ENCODE measurements around the gene STAM. TPM values are rescaled to one million over a fixed set of nuclear protein-coding genes. Genes with fewer than 3 reads are reported as not detected.

STAM gene
- polyA plus RNA-seq, 1 donor from 2014 or later, result 33.0 TPM

GRCh38 chr10:17616403-17617030 is 27.4 kb upstream of the STAM start:
- Histone ChIP-seq H3K4me3 (ENCODE audit: low read length) (peak overlapping the region; percentile 77), H3K27me3 (ENCODE audit: insufficient read depth, low read depth, low read length) (no peaks in the 10 kb centered on the region), H3F3A (ENCODE audit: insufficient read depth, low read length, poor library complexity, severe bottlenecking) (no peaks in the 10 kb centered on the region), H4K20me1 (ENCODE audit: insufficient read depth) (no peaks in the 10 kb centered on the region), H3K4me2 (ENCODE audit: low read length) (no peak overlapping the region), H3K36me3 (ENCODE audit: insufficient read depth, low read length) (no peaks in the 10 kb centered on the region), H3K9me2 (ENCODE audit: insufficient read depth, low read length) (no peaks in the 10 kb centered on the region), H3K79me2 (replicated peaks; ENCODE audit: insufficient read depth, low read length) (no peaks in the 10 kb centered on the region), H3K9ac (ENCODE audit: low read length) (peak overlapping the region; percentile 71), H2AFZ (ENCODE audit: low read depth, low read length) (no peak overlapping the region), H3K9me3 (ENCODE audit: low read length) (no peaks in the 10 kb centered on the region), H3K27ac (ENCODE audit: low read length) (no peak overlapping the region)
- peak; percentile 22 for TF ChIP-seq REST (IDR thresholded peaks at IDR 0.05; ENCODE audit: borderline replicate concordance)
- TF ChIP-seq EP300 (conservative IDR thresholded peaks at IDR 0.05; ENCODE audit: poor library complexity, severe bottlenecking), result no peak

DNA sequence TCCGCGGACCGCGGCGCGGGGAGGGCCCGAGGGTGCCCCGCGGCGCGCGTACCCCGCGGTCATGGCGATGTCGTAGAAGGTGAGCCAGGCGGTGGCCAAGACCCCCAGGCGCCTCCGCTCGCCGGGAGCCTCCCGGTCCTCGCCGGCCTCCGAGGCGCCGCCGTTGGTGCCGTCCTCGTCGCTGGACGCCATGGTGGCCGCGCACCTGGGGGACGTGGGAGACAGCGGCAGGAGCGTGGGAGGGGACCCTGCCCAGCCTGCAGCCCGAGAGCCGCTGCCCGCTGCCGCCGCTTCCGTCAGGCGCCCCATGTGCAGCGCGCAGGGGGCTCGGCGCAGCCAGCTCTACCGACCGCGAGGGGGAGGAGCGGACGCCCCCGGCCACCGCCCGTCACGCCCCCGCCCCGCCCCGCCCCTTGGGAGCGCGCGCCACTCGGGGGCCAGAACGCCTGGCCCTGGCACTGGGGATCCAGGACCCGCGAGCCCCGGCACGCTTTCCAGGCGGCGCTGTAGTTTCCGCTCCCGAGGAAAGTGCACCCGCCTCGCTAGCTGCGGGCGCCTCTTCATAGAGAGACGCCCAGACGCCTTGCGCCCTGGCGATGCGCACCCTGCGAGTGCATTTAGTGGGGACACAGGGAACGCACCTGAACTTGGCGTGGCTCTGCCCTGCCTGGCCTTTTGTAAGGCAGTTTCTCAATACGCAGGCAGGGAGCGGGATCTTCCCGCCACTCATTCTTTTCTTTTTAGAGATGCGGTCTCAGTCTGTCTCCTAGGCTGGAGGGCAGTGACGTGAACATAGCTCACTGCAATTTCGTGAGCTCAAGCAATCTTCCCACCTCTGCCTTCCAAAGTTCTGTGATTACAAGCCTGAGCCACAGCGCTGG is 26.7 kb upstream of the STAM start, which contains the start of gene HACD1:
Gene HACD1 (minus strand): TSS at position 344 of the 881 bp plus-strand sequence. CDS start 35 bp downstream, at position 309.
- no peak within 1 kb of the TSS for H3K27ac ChIP-seq (ENCODE audit: low read length)
- H4K20me1 ChIP-seq (ENCODE audit: insufficient read depth), result no peaks in the 10 kb centered on the region
- H3K9me2 ChIP-seq (ENCODE audit: insufficient read depth, low read length), result no peaks in the 10 kb centered on the region
- peak within 1 kb of the TSS; percentile 77 for H3K4me3 ChIP-seq (ENCODE audit: low read length)
- peak within 1 kb of the TSS; percentile 15 for H2AFZ ChIP-seq (ENCODE audit: low read depth, low read length)
- TF ChIP-seq CTCF (IDR thresholded peaks at IDR 0.05; ENCODE audit: poor library complexity, severe bottlenecking) (peak; percentile 51), EZH2 (IDR thresholded peaks at IDR 0.05; ENCODE audit: borderline replicate concordance, insufficient read depth, low read length, poor library complexity, severe bottlenecking) (no peak), SMC3 (conservative IDR thresholded peaks at IDR 0.05; ENCODE audit: poor library complexity) (peak; percentile 48), MXI1 (conservative IDR thresholded peaks at IDR 0.05; ENCODE audit: poor library complexity, severe bottlenecking) (peak; percentile 63), RAD21 (conservative IDR thresholded peaks at IDR 0.05) (peak; percentile 47), EP300 (conservative IDR thresholded peaks at IDR 0.05; ENCODE audit: poor library complexity, severe bottlenecking) (no peak)
- H3K36me3 ChIP-seq (ENCODE audit: insufficient read depth, low read length), result no peaks in the 10 kb centered on the region
- peak within 1 kb of the TSS; percentile 71 for H3K9ac ChIP-seq (ENCODE audit: low read length)
- H3K79me2 ChIP-seq (replicated peaks; ENCODE audit: insufficient read depth, low read length), result no peaks in the 10 kb centered on the region
- H3F3A ChIP-seq (ENCODE audit: insufficient read depth, low read length, poor library complexity, severe bottlenecking), result no peaks in the 10 kb centered on the region
- no peaks in the 10 kb centered on the region for H3K27me3 ChIP-seq (ENCODE audit: insufficient read depth, low read depth, low read length)
- H3K4me2 ChIP-seq (ENCODE audit: low read length), result peak within 1 kb of the TSS; percentile 86
- H3K9me3 ChIP-seq (ENCODE audit: low read length), result no peaks in the 10 kb centered on the region

Measured in neural cell (in vitro differentiated cells).